ENCODE measurements around the gene SPOCK2. TPM values are rescaled to one million over a fixed set of nuclear protein-coding genes. Genes with fewer than 3 reads are reported as not detected.

SPOCK2 gene
- total and polyA plus RNA-seq, 2 of the 13 experiments (the other 11 are each of a cell fraction or from before 2014, with no cell fraction given): 8.6 to 30.6 TPM

- TF ChIP-seq TERF1 (CRISPR knock-in tag; IDR thresholded peaks at IDR 0.05) (no peak), RNF219 (CRISPR knock-in tag; IDR thresholded peaks at IDR 0.05) (no peak), HOMEZ (CRISPR knock-in tag; IDR thresholded peaks at IDR 0.05; ENCODE audit: low read depth) (peak; percentile 51; the same call in 1 of the 2 replicates), ZNF205 (CRISPR knock-in tag; IDR thresholded peaks at IDR 0.05) (peak; percentile 97), ZNF570 (CRISPR knock-in tag; IDR thresholded peaks at IDR 0.05; ENCODE audit: borderline replicate concordance) (no peak), HOXA9 (CRISPR knock-in tag; IDR thresholded peaks at IDR 0.05; ENCODE audit: borderline replicate concordance) (no peak), ZNF766 (CRISPR knock-in tag; IDR thresholded peaks at IDR 0.05; ENCODE audit: borderline replicate concordance) (0 out of 2 replicates have a peak, but pooled peaks have one; percentile 45), SUZ12 (IDR thresholded peaks at IDR 0.05; ENCODE audit: low read depth, low read length) (no peak), ZNF138 (CRISPR knock-in tag; IDR thresholded peaks at IDR 0.05; ENCODE audit: low read depth) (no peak), GLI4 (CRISPR knock-in tag; IDR thresholded peaks at IDR 0.05; ENCODE audit: borderline replicate concordance) (no peak), BRCA1 (CRISPR knock-in tag; IDR thresholded peaks at IDR 0.05) (no peak), BORCS8-MEF2B (CRISPR knock-in tag; IDR thresholded peaks at IDR 0.05) (0 out of 2 replicates have a peak, but pooled peaks have one; percentile 33), ZSCAN9 (CRISPR knock-in tag; IDR thresholded peaks at IDR 0.05; ENCODE audit: borderline replicate concordance) (no peak), ZSCAN5A (CRISPR knock-in tag; IDR thresholded peaks at IDR 0.05; ENCODE audit: borderline replicate concordance) (no peak), ZC3H4 (CRISPR knock-in tag; IDR thresholded peaks at IDR 0.05; ENCODE audit: borderline replicate concordance) (no peak), GTF2F1 (IDR thresholded peaks at IDR 0.05; ENCODE audit: low read length) (no peak), TFE3 (CRISPR knock-in tag; IDR thresholded peaks at IDR 0.05) (peak; percentile 88), PREB (CRISPR knock-in tag; IDR thresholded peaks at IDR 0.05) (no peak), MBNL3 (CRISPR knock-in tag; conservative IDR thresholded peaks at IDR 0.05) (no peak), KLF11 (CRISPR knock-in tag; IDR thresholded peaks at IDR 0.05) (peak; percentile 70; the same call in 1 of the 2 replicates)
Measured at GRCh38 chr10:72056932-72057751, 31.2 kb downstream of the SPOCK2 start (continued).

All from HepG2 (cell line).